Naive thymus-derived CD8-positive, alpha-beta T cell (primary cell): ENCODE results near the gene MYOM1. TPM values are rescaled to one million over a fixed set of nuclear protein-coding genes. Genes with fewer than 3 reads are reported as not detected.

Source experiments
- ATAC-seq, 2 donors: fragments of 150-1000 bp; cut with Tn5 transposase in 1 of 2; sonication (Bioruptor Pico), chemical (Tn5 transposase) in 1 of 2; 1 replicate in 1 of 2; 2 replicates in 1 of 2; pipeline ENCODE4 v1.10.0; 2021; ENCODE audit warnings: mild to moderate bottlenecking in 2 of 2, moderate library complexity in 2 of 2
- POLR2A ChIA-PET: fragments of 350-600 bp; sonication (Branson Sonifier 250); formaldehyde crosslinking; loops from one replicate; lab custom pipeline; 2021; ENCODE audit warnings: antibody characterized with exemption; lab: Charles Lee
- DNase-seq, 10 donors: peaks; one replicate each; pipeline versions ENCODE4 v3.0.0 to v3.0.0-alpha.2; 2020 to 2022
- H3K27ac Mint-ChIP-seq, 10 donors: one replicate each; pipeline ENCODE4 v1.8.0; 2020 to 2022; ENCODE audit warnings: mild to moderate bottlenecking in 10 of 10, mixed read lengths in 10 of 10, moderate library complexity in 4 of 10, inconsistent platforms in 1 of 10
- H3K27me3 Mint-ChIP-seq, 5 donors: one replicate each; pipeline ENCODE4 v1.8.0; 2021 to 2022; ENCODE audit warnings: mixed read lengths in 5 of 5
- H3K36me3 Mint-ChIP-seq, 3 donors: one replicate each; pipeline ENCODE4 v1.8.0; 2020 to 2022; ENCODE audit warnings: mixed read lengths in 3 of 3, mild to moderate bottlenecking in 2 of 3, inconsistent platforms in 1 of 3
- H3K4me1 Mint-ChIP-seq, 4 donors: one replicate each; pipeline ENCODE4 v1.8.0; 2021 to 2022; ENCODE audit warnings: mixed read lengths in 4 of 4
- H3K4me3 Mint-ChIP-seq, 10 donors: one replicate each; pipeline ENCODE4 v1.8.0; 2020 to 2022; ENCODE audit warnings: mild to moderate bottlenecking in 10 of 10, mixed read lengths in 10 of 10, moderate library complexity in 6 of 10, inconsistent platforms in 1 of 10
- H3K9me3 Mint-ChIP-seq, 9 donors: one replicate each; pipeline ENCODE4 v1.8.0; 2020 to 2022; ENCODE audit warnings: mixed read lengths in 9 of 9, mild to moderate bottlenecking in 3 of 9, inconsistent platforms in 1 of 9, moderate library complexity in 1 of 9
- polyA plus RNA-seq, 3 donors: library from polyadenylated mRNA; unstranded; fragments of 300-500 nt; fragmentation: Illumina TruSeq; gene quantifications; one replicate each; pipeline ENCODE4 v1.2.3, GENCODE V29; 2021
- total RNA-seq, 8 experiments: library from RNA in 2 of 8; stranded (reverse) in 2 of 8; gene quantifications; one replicate each; pipeline ENCODE4 v1.2.3 and lab custom pipeline; 2021 to 2026

The MYOM1 gene
- total and polyA plus RNA-seq, 5 experiments from 2014 or later = 0.52 to 5.6 (median 1.5) TPM

GRCh38 chr18:3152294-3152693, 67.5 kb downstream of the MYOM1 start:
- Mint-ChIP-seq H3K9me3 (no peaks in the 10 kb centered on the region), H3K4me3 (no peak overlapping the region), H3K4me1 (peaks cover 0 to 3% (median 2%) of the 10 kb centered on the region in 4 donors), H3K36me3 (no peaks in the 10 kb centered on the region), H3K27me3 (no peaks in the 10 kb centered on the region), H3K27ac (peak overlapping the region in 2 of 10 donors; percentile 20 to 59)
- no peak for DNase-seq
- no peak for ATAC-seq
- POLR2A ChIA-PET = interaction anchor here (2.3 kb wide), 1 partner anchor 95 kb away, joined by 10 read pairs; the partner anchor contains the start of gene MYL12A

- peaks cover 0 to 3% (median 2%) of the 10 kb centered on the region in 4 donors for H3K4me1 Mint-ChIP-seq
- POLR2A ChIA-PET = interaction anchor here (0.5 to 2.3 kb wide), 4 partner anchors 12 to 157 kb away, joined by 3 to 10 read pairs (median 4); partner anchors contain the start of gene MYL12A
- H3K36me3 Mint-ChIP-seq = no peaks in the 10 kb centered on the region
- H3K27ac Mint-ChIP-seq = peak overlapping the region in 1 of 10 donors; percentile 20
- no peak overlapping the region for H3K4me3 Mint-ChIP-seq
- no peak for ATAC-seq
- no peaks in the 10 kb centered on the region for H3K27me3 Mint-ChIP-seq
- peak in 3 of 10 donors; percentile 31 to 45 (median 43) for DNase-seq
- H3K9me3 Mint-ChIP-seq = no peaks in the 10 kb centered on the region
These were observed 68.1 kb downstream of the MYOM1 start for GRCh38 chr18:3151399-3152264.

GRCh38 chr18:3150688-3151087, 69.1 kb downstream of the MYOM1 start:
- POLR2A ChIA-PET = interaction anchor here (0.6 to 1.7 kb wide), 2 partner anchors 95 to 111 kb away, joined by 4 read pairs; no protein-coding TSS in a partner anchor
- DNase-seq (no peak), ATAC-seq (no peak)
- H3K27me3 Mint-ChIP-seq = no peaks in the 10 kb centered on the region
- H3K27ac Mint-ChIP-seq = no peak overlapping the region
- H3K9me3 Mint-ChIP-seq = no peaks in the 10 kb centered on the region
- H3K36me3 Mint-ChIP-seq = no peaks in the 10 kb centered on the region
- H3K4me3 Mint-ChIP-seq = no peak overlapping the region
- peaks cover 0 to 3% (median 2%) of the 10 kb centered on the region in 4 donors for H3K4me1 Mint-ChIP-seq

GRCh38 chr18:3150274-3150673, 69.5 kb downstream of the MYOM1 start:
- DNase-seq (no peak), ATAC-seq (no peak)
- H3K4me1 Mint-ChIP-seq = peaks cover 0 to 3% (median 2%) of the 10 kb centered on the region in 4 donors
- no peaks in the 10 kb centered on the region for H3K27me3 Mint-ChIP-seq
- no peak overlapping the region for H3K27ac Mint-ChIP-seq
- POLR2A ChIA-PET = interaction anchor here (0.6 to 1.7 kb wide), 2 partner anchors 96 to 111 kb away, joined by 4 read pairs; no protein-coding TSS in a partner anchor
- H3K9me3 Mint-ChIP-seq = peaks cover 0 to 2% (median 0%) of the 10 kb centered on the region in 9 donors
- H3K4me3 Mint-ChIP-seq = no peak overlapping the region
- H3K36me3 Mint-ChIP-seq = no peaks in the 10 kb centered on the region

- Mint-ChIP-seq H3K27me3 (no peaks in the 10 kb centered on the region), H3K4me3 (no peak overlapping the region), H3K4me1 (peaks cover 0 to 3% (median 2%) of the 10 kb centered on the region in 4 donors), H3K27ac (peak overlapping the region in 1 of 10 donors; percentile 18), H3K9me3 (peaks cover 0 to 2% (median 0%) of the 10 kb centered on the region in 9 donors), H3K36me3 (peaks cover 0 to 3% (median 0%) of the 10 kb centered on the region in 3 donors)
- DNase-seq (no peak), ATAC-seq (no peak)
- POLR2A ChIA-PET = interaction anchor here (1.0 kb wide), 1 partner anchor 99 kb away, joined by 4 read pairs; the partner anchor contains the start of gene MYL12A
These were observed 70.7 kb downstream of the MYOM1 start for GRCh38 chr18:3148930-3149535.

- ATAC-seq (no peak), DNase-seq (no peak)
- Mint-ChIP-seq H3K27me3 (no peaks in the 10 kb centered on the region), H3K36me3 (peaks cover 2 to 6% (median 3%) of the 10 kb centered on the region in 3 donors), H3K4me1 (peaks cover 0 to 3% (median 2%) of the 10 kb centered on the region in 4 donors), H3K9me3 (peaks cover 0 to 6% (median 3%) of the 10 kb centered on the region in 9 donors), H3K4me3 (no peak overlapping the region), H3K27ac (no peak overlapping the region)
- POLR2A ChIA-PET = no interaction called here
These were observed 71.7 kb downstream of the MYOM1 start for GRCh38 chr18:3147935-3148554.

GRCh38 chr18:3140986-3141639, 78.7 kb downstream of the MYOM1 start:
- peaks cover 13 to 26% (median 17%) of the 10 kb centered on the region in 3 donors for H3K36me3 Mint-ChIP-seq
- H3K9me3 Mint-ChIP-seq = peaks cover 3 to 15% (median 9%) of the 10 kb centered on the region in 9 donors
- no peaks in the 10 kb centered on the region for H3K27me3 Mint-ChIP-seq
- DNase-seq = no peak
- H3K27ac Mint-ChIP-seq = no peak overlapping the region
- no peak overlapping the region for H3K4me3 Mint-ChIP-seq
- POLR2A ChIA-PET = no interaction called here
- ATAC-seq = no peak
- no peaks in the 10 kb centered on the region for H3K4me1 Mint-ChIP-seq

GRCh38 chr18:3140342-3140741, 79.4 kb downstream of the MYOM1 start:
- H3K36me3 Mint-ChIP-seq = peaks cover 13 to 26% (median 17%) of the 10 kb centered on the region in 3 donors
- no peaks in the 10 kb centered on the region for H3K27me3 Mint-ChIP-seq
- POLR2A ChIA-PET = no interaction called here
- DNase-seq (no peak), ATAC-seq (no peak)
- H3K9me3 Mint-ChIP-seq = peaks cover 3 to 12% (median 9%) of the 10 kb centered on the region in 9 donors
- no peak overlapping the region for H3K27ac Mint-ChIP-seq
- no peaks in the 10 kb centered on the region for H3K4me1 Mint-ChIP-seq
- H3K4me3 Mint-ChIP-seq = no peak overlapping the region

GRCh38 chr18:3139406-3139805, 80.4 kb downstream of the MYOM1 start:
- Mint-ChIP-seq H3K27me3 (no peaks in the 10 kb centered on the region), H3K27ac (no peak overlapping the region), H3K9me3 (peaks cover 3 to 12% (median 9%) of the 10 kb centered on the region in 9 donors), H3K36me3 (peaks cover 13 to 30% (median 17%) of the 10 kb centered on the region in 3 donors), H3K4me1 (no peaks in the 10 kb centered on the region), H3K4me3 (no peak overlapping the region)
- POLR2A ChIA-PET = no interaction called here
- ATAC-seq (no peak), DNase-seq (no peak)

- DNase-seq = no peak
- H3K36me3 Mint-ChIP-seq = peaks cover 13 to 35% (median 15%) of the 10 kb centered on the region in 3 donors
- H3K27ac Mint-ChIP-seq = no peak overlapping the region
- H3K4me1 Mint-ChIP-seq = no peaks in the 10 kb centered on the region
- POLR2A ChIA-PET = no interaction called here
- no peak for ATAC-seq
- H3K27me3 Mint-ChIP-seq = no peaks in the 10 kb centered on the region
- H3K4me3 Mint-ChIP-seq = no peak overlapping the region
- H3K9me3 Mint-ChIP-seq = peaks cover 3 to 12% (median 9%) of the 10 kb centered on the region in 9 donors
These were observed 81.3 kb downstream of the MYOM1 start for GRCh38 chr18:3138274-3138975.

GRCh38 chr18:3135536-3135935, 84.2 kb downstream of the MYOM1 start:
- no peaks in the 10 kb centered on the region for H3K9me3 Mint-ChIP-seq
- no peaks in the 10 kb centered on the region for H3K27me3 Mint-ChIP-seq
- H3K36me3 Mint-ChIP-seq = peaks cover 0 to 20% (median 3%) of the 10 kb centered on the region in 3 donors
- ATAC-seq (no peak), DNase-seq (no peak)
- POLR2A ChIA-PET = no interaction called here
- no peak overlapping the region for H3K27ac Mint-ChIP-seq
- H3K4me3 Mint-ChIP-seq = no peak overlapping the region
- H3K4me1 Mint-ChIP-seq = no peaks in the 10 kb centered on the region
